NB4 (cell line): ENCODE data around the gene N4BP2L2.

Source experiments
- CTCF ChIP-seq: IDR thresholded peaks from one replicate; pipeline ENCODE4 v1.5.1; 2012; ENCODE audit warnings: low read depth, low read length
- MAX ChIP-seq: IDR thresholded peaks from 2 replicates; pipeline ENCODE4 v1.6.1; 2011; ENCODE audit warnings: low read depth, low read length
- MYC ChIP-seq: IDR thresholded peaks from 2 replicates; pipeline ENCODE4 v1.6.1; 2011; ENCODE audit warnings: low read depth, low read length
- POLR2A ChIP-seq: IDR thresholded peaks from 2 replicates; pipeline ENCODE4 v1.6.1; 2011; ENCODE audit warnings: mild to moderate bottlenecking; ENCODE audit not compliant: insufficient read length; ENCODE audit errors: extremely low read depth

DNA sequence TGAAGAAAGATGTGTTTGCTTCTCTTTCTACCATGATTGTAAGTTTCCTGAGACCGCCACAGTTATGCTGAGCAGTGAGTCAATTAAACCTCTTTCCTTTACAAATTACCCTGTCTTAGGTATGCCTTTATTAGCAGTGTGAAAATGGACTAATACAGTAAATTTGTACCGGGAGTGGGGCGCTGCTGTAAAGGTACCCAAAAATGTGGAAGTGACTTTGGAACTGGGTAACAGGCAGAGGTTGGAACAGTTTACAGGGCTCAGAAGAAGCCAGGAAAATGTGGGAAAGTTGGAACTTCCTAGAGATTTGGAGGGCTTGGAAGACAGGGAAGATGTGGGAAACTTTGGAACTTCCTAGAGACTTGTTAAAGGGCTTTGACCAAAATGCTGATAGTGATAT lies 38.4 kb upstream of the N4BP2L2 start:
- TF ChIP-seq POLR2A, result no peak
- no peak for TF ChIP-seq CTCF
- TF ChIP-seq MAX, result no peak
- TF ChIP-seq MYC, result no peak
